NCI-H82 treated with DMSO at 0.1 percent for 48 hours (cell line): ENCODE data around the gene CERS2.
A peak's percentile ranks its signal among the peaks of the same experiment; 100 is the strongest.

Experiments used
- DNase-seq: peaks from one replicate; lab custom pipeline; 2025; ENCODE audit not compliant: unreplicated experiment; lab: John Stamatoyannopoulos, UW

The CERS2 gene, protein sequence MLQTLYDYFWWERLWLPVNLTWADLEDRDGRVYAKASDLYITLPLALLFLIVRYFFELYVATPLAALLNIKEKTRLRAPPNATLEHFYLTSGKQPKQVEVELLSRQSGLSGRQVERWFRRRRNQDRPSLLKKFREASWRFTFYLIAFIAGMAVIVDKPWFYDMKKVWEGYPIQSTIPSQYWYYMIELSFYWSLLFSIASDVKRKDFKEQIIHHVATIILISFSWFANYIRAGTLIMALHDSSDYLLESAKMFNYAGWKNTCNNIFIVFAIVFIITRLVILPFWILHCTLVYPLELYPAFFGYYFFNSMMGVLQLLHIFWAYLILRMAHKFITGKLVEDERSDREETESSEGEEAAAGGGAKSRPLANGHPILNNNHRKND

GRCh38 chr1:150974580-150975478 is at the start of gene CERS2:
CERS2 (minus strand) TSS chr1:150974835; CDS start chr1:150969090, 5,745 bp downstream.
- peak; percentile 21 for DNase-seq

DNA sequence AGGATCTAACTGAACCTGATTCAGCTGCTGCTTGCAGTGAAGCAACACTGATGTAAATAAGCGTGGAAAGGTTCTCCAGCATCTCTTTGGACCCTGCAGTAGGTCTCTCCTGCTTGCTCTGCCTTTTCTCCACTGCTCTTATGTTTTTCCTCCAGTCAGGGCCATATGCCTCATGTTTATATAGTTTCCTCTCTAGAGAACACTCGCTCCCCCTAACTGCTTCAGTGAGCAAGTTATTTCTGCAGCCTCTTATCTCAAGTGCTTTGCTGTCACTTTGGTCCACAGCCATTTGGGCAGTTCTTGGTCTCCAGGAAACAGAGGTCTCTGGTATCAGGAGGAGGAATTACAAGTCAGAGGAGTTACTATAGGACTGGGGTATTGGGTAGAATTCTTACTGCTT is 38.9 kb upstream of the CERS2 start:
- DNase-seq = no peak

GRCh38 chr1:151012684-151013471 is 38.2 kb upstream of the CERS2 start:
- no peak for DNase-seq

DNA sequence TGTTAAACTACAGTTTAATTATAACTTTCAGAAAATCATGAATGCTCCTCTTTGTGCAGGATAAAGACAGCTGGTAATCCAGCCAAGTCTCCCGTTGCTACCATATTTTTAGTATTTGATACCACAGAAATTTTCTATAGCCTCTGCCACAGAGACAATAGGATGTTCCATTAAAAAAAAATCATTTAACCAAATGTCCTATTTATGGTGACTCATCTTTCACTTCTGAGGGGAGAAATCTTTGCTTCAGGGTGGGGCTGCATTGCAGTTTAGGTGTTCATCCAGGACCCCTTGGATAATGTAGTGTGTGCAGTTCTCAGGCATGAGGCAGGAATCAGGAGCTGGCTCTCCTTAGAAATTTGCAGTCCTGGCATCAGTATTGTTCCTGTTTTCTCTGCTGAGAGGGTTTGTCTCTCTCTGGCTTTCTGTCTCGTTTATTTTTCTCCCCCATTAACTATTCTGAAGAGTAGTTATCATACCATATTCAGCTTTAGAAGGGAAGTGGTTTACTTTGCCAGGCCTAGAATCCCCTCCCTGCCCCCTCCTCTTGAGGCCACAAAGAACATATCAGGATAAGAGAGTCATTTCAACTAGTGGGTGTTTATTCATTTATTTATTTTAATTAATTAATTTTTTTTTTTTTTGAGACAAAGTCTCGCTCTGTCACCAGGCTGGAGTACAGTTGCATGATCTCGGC is 36.7 kb upstream of the CERS2 start:
- no peak for DNase-seq

GRCh38 chr1:151010346-151010726 is 35.7 kb upstream of the CERS2 start:
- no peak for DNase-seq

- DNase-seq = no peak
These were observed 35.2 kb upstream of the CERS2 start for GRCh38 chr1:151009674-151010345.

DNA sequence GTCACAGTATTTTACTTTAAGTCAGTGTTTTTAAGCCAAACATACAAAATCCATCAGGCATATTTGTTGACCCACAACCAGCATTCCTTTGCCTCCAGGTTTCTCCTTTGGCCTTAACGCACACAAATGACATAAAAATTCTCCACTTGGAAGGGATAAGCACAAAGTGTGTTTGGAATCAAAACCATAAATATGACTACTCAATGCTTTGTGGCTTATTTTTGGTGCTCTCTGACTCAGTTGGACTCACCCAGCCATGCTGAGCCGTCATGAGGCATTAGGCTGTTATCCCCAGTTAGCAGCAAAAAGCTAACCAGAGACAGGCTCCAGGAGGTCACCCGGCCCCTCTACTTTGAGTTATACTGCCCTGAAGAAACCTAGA is 34.6 kb upstream of the CERS2 start:
- DNase-seq = no peak

- peak; percentile 91 for DNase-seq
These were observed 33.9 kb upstream of the CERS2 start, which contains the start of gene PRUNE1 for GRCh38 chr1:151008244-151009205. PRUNE1 (plus strand) TSS chr1:151008449; CDS start chr1:151008633, 184 bp downstream.

- no peak for DNase-seq
These were observed 33.2 kb upstream of the CERS2 start for GRCh38 chr1:151007853-151008243.

- peak; percentile 83 for DNase-seq
These were observed 31.9 kb upstream of the CERS2 start, which contains the start of gene MINDY1 for GRCh38 chr1:151006327-151007052. MINDY1 (minus strand) TSS chr1:151006902; CDS start chr1:151002617, 4,285 bp downstream.

GRCh38 chr1:151005729-151006319 is 31.2 kb upstream of the CERS2 start:
- DNase-seq = no peak

DNA sequence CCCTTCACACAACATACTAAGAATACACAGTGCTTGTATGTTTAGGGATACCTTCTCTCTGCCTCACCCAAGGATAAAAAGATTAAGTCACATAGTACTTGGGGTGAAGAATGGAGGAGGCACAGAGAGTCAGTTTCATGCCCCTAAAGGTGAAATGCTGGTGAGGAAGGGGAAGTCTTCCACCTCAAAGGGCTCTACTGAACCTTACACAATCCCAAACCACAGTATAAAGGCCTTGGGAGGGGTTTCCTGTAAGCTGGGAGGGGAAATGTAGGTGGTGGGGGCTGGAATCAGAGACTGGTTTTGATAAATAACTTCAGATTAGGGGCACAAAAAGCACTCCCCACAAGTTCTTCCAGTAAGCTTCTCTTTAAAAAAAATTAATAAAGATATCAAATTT is 28.5 kb upstream of the CERS2 start:
- no peak for DNase-seq

- no peak for DNase-seq
These were observed 28.0 kb upstream of the CERS2 start for GRCh38 chr1:151002611-151003010.

- DNase-seq = no peak
These were observed 27.4 kb upstream of the CERS2 start for GRCh38 chr1:151002051-151002450.

- no peak for DNase-seq
These were observed 27.0 kb upstream of the CERS2 start for GRCh38 chr1:151001602-151002001.

GRCh38 chr1:151000408-151000807 is 25.8 kb upstream of the CERS2 start:
- no peak for DNase-seq

DNA sequence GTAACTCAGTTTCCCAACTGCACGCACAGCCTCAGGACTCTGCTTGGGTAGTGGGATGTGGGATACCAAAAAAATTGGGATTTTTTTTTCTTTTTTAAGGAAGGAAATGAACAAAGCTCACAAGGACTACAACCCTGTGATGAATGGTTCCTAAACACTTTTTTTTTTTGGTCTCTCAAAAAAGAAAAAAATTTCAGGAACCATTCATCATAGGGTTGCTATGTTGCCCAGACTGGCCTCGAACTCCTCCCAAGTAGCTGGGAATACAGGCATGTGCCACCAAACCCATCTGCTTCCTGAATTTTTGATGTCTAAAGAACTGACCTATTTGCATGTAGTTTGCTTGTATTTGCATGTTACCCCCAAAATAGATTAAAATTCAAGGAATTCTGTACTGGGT is 25.3 kb upstream of the CERS2 start:
- DNase-seq = no peak
